RCC 7860 (cell line): ENCODE measurements around the gene PALLD.

ENCODE experiments used
- DNase-seq: peaks from one replicate; pipeline ENCODE4 v3.0.0-alpha.2; 2015; ENCODE audit warnings: low spot score
- FAIRE-seq: peaks from 2 replicates; lab custom pipeline; 2012; peaks lifted over from hg19 to GRCh38; lab: Jason Lieb, UNC

The PALLD gene

GRCh38 chr4:168880072-168880675, 383.3 kb downstream of the PALLD start:
- peak; percentile 86 for FAIRE-seq

GRCh38 chr4:168880811-168881595, 384.2 kb downstream of the PALLD start:
- DNase-seq (no peak), FAIRE-seq (no peak)

More at GRCh38 chr4:168880072-168880675, 383.3 kb downstream of the PALLD start:
- peak; percentile 62 for DNase-seq

- FAIRE-seq (peak; percentile 85), DNase-seq (peak; percentile 81)
Measured at GRCh38 chr4:168881781-168882420, 385.0 kb downstream of the PALLD start.

DNA sequence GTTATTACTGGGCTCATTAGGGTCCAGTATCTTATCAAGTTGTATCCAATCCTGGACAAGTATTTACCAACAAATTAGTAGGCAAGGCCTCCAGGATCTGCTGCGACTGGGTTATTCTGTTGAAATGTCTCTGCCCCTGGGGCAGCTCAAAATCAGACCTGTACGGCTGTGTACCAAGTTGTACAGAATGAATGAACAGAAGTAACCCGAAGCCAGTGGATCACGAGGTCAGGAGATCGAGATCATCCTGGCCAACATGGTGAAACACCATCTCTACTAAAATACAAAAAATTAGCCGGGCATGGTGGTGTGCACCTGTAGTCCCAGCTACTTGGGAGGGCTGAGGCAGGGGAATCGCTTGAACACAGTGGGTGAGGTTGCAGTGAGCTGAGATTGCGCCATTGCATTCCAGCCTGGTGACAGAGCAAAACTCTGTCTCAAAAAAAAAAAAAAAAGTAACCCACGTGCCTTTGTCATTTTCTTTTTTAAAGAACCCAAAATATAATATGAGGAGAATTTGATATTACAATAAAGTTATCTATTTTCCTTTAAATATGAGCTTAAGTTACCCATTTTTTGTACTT, 385.9 kb downstream of the PALLD start:
- DNase-seq (no peak), FAIRE-seq (no peak)

DNA sequence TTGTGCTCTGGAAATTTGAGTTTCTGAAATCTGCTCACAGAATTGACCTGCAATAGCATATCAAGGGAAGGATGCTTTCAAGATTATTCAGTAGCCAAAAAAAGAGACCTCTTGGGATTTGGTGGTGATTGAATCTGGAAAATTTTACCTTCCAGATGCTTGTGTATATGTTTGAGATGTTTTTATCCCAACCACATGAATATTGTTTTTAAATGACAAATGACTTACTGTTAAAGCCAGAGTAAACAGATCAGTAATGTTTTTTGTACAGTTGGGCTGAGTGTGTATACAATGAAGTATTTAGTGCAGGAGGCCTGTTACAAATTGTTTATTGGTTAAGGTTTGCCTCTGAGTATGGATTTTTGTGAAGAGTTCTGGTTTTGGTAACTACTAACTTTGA, 386.7 kb downstream of the PALLD start:
- no peak for FAIRE-seq

GRCh38 chr4:168884251-168885124, 387.6 kb downstream of the PALLD start:
- FAIRE-seq (no peak), DNase-seq (no peak)

More for the DNA sequence above, 386.7 kb downstream of the PALLD start:
- no peak for DNase-seq

DNA sequence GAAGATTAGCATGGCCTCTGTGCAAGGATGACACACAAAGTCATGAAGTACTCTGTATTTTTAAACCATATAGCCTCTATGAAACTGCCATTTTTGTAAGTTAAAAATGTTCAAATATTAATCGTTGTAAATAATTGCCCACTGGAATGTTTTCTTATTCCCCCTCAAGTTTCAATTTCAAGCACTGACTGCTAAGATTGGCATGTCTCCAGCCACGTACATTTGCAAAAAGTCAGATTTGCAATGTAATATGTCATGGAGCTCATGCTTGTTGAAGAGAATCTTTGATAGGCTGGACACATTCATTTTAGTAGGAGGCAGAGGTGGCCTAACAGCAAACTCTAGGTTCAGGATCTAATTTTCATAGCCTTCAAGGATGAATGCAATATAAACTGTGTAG, 388.5 kb downstream of the PALLD start:
- DNase-seq, result no peak
- no peak for FAIRE-seq

DNA sequence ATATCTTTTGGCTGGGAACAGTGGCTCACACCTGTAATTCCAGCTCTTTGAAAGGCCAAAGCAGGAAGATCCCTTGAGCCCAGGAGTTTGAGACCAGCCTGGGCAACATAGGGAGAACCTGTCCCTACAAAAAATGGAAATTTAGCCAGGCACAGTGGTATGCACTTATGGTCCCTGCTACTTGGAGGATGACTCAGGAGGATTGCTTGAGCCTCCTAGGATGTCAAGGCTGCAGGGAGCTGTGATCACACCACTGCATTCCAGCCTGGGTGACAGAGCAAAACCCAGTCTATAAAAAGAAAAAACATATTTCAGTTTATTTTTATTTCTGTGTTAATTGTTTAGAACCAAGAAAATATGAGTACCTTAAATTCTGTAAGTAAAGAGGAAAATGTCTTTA, 389.5 kb downstream of the PALLD start:
- FAIRE-seq (peak; percentile 59), DNase-seq (peak; percentile 54)

- no peak for DNase-seq
- FAIRE-seq, result no peak
Measured at GRCh38 chr4:168887809-168888208, 391.0 kb downstream of the PALLD start.

DNA sequence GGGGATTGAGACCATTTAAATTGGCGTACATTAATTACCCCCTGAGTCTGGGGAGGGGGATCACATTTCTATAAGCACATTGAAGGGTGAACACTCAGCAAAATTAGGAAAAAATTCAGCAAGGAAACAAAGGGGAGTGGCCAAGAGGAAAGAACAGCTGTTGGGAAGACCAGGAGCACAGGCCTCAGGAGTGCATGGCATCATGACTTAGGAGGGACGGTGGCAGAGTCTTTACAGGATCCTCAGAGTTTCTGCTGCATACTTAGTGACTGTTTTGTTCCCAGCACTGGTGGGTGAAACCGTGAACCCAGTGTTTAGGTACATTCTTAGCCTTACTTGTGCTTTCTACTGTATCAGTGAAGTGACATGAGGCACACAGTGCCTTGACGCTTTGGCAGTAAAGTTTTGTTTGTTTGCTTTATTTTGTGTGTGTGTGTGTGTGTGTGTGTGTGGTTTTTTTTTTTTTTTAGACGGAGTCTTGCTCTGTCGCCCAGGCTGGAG, 391.9 kb downstream of the PALLD start:
- FAIRE-seq, result no peak
- no peak for DNase-seq

- FAIRE-seq (no peak), DNase-seq (no peak)
Measured at GRCh38 chr4:168891086-168891485, 394.2 kb downstream of the PALLD start.

DNA sequence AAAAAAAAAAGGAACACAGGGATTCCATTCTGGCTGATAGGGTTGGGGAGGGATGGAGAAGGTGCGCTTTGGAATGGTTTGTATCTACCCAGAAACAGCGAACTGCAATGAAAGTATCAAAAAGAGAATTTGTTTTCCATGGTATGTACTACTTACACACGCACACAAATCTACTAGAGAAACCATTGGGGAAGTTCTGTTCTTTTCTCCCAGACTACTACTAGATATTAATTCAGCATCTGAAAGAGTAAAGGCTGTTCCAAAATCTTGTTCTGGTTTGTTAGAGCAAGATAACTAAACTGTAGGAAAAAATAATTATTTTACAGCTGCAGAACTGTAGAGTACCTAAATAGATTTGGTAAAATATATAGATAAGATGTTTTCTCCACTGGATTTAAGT, 394.8 kb downstream of the PALLD start:
- no peak for DNase-seq
- FAIRE-seq, result no peak

DNA sequence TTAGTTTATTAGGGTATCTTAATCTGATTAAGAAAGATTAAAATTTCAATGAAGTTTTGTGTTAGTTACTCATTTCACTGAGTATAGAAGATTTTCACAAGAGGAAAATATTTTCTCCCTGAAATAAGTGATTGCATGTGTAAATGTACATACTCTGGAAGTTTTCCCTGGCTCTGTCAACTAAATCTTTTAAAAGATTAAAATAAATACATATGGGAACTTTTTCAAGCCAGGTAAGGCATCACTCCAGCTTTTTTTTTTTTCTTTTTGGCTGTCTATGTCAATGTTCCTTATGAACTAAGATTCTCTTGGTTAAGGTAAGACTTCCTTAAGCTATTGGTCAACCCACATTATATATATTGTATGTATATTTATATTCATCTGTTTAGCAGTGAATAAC, 395.6 kb downstream of the PALLD start:
- FAIRE-seq (no peak), DNase-seq (no peak)

DNA sequence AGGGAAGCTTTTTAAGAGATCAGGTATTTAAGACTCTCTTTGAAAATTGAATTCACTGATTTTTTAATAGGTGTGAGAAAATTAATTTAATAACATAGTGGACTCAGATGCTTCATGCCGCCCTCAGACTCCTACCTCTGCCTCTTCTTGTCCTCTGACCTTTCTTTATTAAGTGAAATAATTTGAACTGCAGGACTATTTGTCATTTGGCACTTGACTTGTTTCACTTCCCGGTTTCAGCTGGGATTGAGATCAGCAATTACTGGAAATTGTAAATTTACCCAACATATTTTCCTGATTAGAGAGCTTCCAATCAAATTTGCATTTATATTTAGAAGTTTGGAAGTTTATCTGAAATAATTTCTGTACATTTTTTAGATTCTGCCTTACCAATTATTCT, 396.4 kb downstream of the PALLD start:
- no peak for FAIRE-seq
- no peak for DNase-seq

- no peak for DNase-seq
Measured at GRCh38 chr4:168893807-168894206, 397.0 kb downstream of the PALLD start.

GRCh38 chr4:168900080-168900479, 403.2 kb downstream of the PALLD start:
- no peak for FAIRE-seq

More at GRCh38 chr4:168893807-168894206, 397.0 kb downstream of the PALLD start:
- no peak for FAIRE-seq

DNA sequence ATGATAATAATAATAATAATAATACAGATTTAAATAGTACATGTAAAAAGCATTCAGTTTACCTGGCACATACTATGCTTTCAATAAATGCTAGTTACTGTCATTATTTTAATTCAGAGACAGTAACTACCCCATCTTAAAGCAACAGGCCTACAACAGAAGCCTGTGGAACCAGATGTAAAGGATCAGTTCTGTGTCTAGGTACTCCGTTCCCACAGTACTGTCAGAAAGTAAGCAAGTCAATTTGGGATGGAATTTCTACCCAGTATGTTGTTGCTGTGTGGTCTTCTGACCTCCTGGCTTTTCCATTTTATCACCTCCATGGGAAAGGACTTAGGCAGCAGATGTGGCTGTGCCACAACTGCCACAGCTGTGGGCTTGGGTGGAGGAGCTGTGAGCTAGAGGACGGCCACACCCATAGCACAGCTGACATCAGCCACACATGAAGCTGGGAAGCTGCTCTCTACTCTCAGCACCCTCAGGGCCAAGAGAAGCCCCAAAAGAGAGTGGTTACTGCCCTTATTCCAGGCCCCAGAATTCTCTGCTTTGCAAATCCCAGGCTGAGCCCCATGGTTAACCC, 410.4 kb downstream of the PALLD start:
- no peak for FAIRE-seq
- no peak for DNase-seq

More at GRCh38 chr4:168900080-168900479, 403.2 kb downstream of the PALLD start:
- DNase-seq, result no peak

GRCh38 chr4:168908093-168908492, 411.2 kb downstream of the PALLD start:
- FAIRE-seq, result peak; percentile 2
- DNase-seq, result peak; percentile 35

GRCh38 chr4:168908851-168909273, 412.0 kb downstream of the PALLD start:
- FAIRE-seq, result no peak
- DNase-seq, result no peak

DNA sequence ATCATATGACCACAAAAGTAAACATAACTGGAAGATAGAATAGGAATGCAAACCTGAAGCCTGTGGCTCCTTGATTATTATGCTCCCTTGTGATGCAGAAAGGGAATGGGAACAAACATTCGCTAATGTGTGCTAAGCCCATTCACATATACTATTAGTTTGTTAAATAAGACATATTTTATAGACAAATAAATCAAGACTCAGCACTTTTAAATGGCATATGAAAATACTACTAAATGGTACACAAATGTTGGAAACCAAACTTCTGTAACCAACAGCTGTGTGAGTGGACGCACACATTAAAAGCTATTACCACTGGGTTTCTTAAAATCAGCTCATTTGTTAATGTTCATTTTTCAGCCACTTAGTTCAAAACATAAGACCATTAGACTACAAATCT, 417.2 kb downstream of the PALLD start:
- no peak for FAIRE-seq
- DNase-seq, result no peak
